GM12878 (cell line): ENCODE measurements around the gene TIMM10. TPM values are rescaled to one million over a fixed set of nuclear protein-coding genes. Genes with fewer than 3 reads are reported as not detected.
A peak's percentile ranks its signal among the peaks of the same experiment; 100 is the strongest.

Source experiments
- BACH1 ChIP-seq: fragments of 450-650 bp; IDR thresholded peaks from 2 replicates; pipeline ENCODE4 v1.6.1; 2017; ENCODE audit warnings: mild to moderate bottlenecking, borderline replicate concordance
- CEBPB ChIP-seq, 2 experiments: fragments of 150-350 bp in 1 of 2; IDR thresholded peaks; 2 replicates each; pipeline ENCODE4 v1.6.1; 2012 to 2014; ENCODE audit warnings: low read depth in 2 of 2, low read length in 2 of 2, borderline replicate concordance in 1 of 2, inconsistent platforms in 1 of 2
- DPF2 ChIP-seq: fragments of 450-650 bp; IDR thresholded peaks from 2 replicates; pipeline ENCODE4 v1.6.1; 2017; ENCODE audit warnings: mild to moderate bottlenecking
- EED ChIP-seq: sonication (generic); IDR thresholded peaks from 2 replicates; pipeline ENCODE4 v1.6.1; 2016; ENCODE audit warnings: antibody characterized with exemption, low read depth
- IKZF2 ChIP-seq, 2 experiments: fragments of 450-650 bp; IDR thresholded peaks; 2 replicates each; pipeline ENCODE4 v1.6.1; 2017; ENCODE audit warnings: mild to moderate bottlenecking in 2 of 2, moderate library complexity in 2 of 2
- KLF5 ChIP-seq: fragments of 450-650 bp; IDR thresholded peaks from 2 replicates; pipeline ENCODE4 v1.6.1; 2014; ENCODE audit warnings: mild to moderate bottlenecking; ENCODE audit not compliant: partially characterized antibody
- LARP7 ChIP-seq: fragments of 450-650 bp; IDR thresholded peaks from 2 replicates; pipeline ENCODE4 v1.6.1; 2017; ENCODE audit warnings: mild to moderate bottlenecking
- RUNX3 ChIP-seq: IDR thresholded peaks from 2 replicates; pipeline ENCODE4 v1.6.1; 2012; ENCODE audit warnings: low read length, inconsistent platforms
- SMC3 ChIP-seq: IDR thresholded peaks from 2 replicates; pipeline ENCODE4 v1.6.1; 2011; ENCODE audit warnings: low read length, improper control_type of control experiment, borderline replicate concordance
- YY1 ChIP-seq: IDR thresholded peaks from 2 replicates; pipeline ENCODE4 v1.6.1; 2011; ENCODE audit warnings: low read depth, mild to moderate bottlenecking, low read length
- ZBED1 ChIP-seq: IDR thresholded peaks from 2 replicates; pipeline ENCODE4 v1.6.1; 2016; ENCODE audit warnings: borderline replicate concordance
- ZNF207 ChIP-seq: fragments of 450-650 bp; IDR thresholded peaks from 2 replicates; pipeline ENCODE4 v1.6.1; 2014; ENCODE audit warnings: antibody characterized with exemption, mild to moderate bottlenecking, borderline replicate concordance
- ZNF217 ChIP-seq: fragments of 450-650 bp; IDR thresholded peaks from 2 replicates; pipeline ENCODE4 v1.6.1; 2017; ENCODE audit warnings: antibody characterized with exemption, mild to moderate bottlenecking
- polyA plus RNA-seq, 11 experiments: library from polyadenylated mRNA; depleted of rRNA in 4 of 11; unstranded in 6 of 11; stranded (reverse) in 5 of 11; fragments of >200 nt; fragmentation: Nextera tagmentation in 4 of 11; fragmentation: Illumina TruSeq in 1 of 11; extraction: Ambion mirVana in 4 of 11; extraction: Trizol in 1 of 11; gene quantifications; 1 replicate in 1 of 11; 2 replicates in 10 of 11; pipeline versions ENCODE4 v1.2.1 to v1.2.3, GENCODE V29; 2011 to 2016; ENCODE audit warnings: inconsistent platforms in 2 of 11, missing spikeins in 2 of 11, low read depth in 1 of 11
- total RNA-seq, 4 experiments: library from RNA; depleted of rRNA in 3 of 4; stranded (reverse); fragments of >200 nt in 3 of 4; fragmentation: Illumina TruSeq in 1 of 4; extraction: Trizol in 1 of 4; gene quantifications; 2 replicates each; pipeline versions ENCODE4 v1.2.1 to v1.2.3, GENCODE V29; 2013 to 2021
- TF ChIP-seq, protein P1 (sequence below): IDR thresholded peaks from 2 replicates; pipeline ENCODE4 v1.6.1; 2012; ENCODE audit warnings: low read length, inconsistent platforms
- TF ChIP-seq, protein P2 (sequence below): IDR thresholded peaks from 2 replicates; pipeline ENCODE4 v1.6.1; 2011; ENCODE audit warnings: borderline replicate concordance, low read depth, mild to moderate bottlenecking, moderate library complexity, mixed read lengths, low read length; ENCODE audit not compliant: insufficient read depth; ENCODE audit errors: extremely low read length
- TF ChIP-seq, protein P3 (sequence below), 3 experiments: IDR thresholded peaks in 2 of 3; conservative IDR thresholded peaks in 1 of 3; 2 replicates each; pipeline ENCODE4 v1.5.1; 2011; ENCODE audit warnings: low read depth in 3 of 3, low read length in 3 of 3, mild to moderate bottlenecking in 3 of 3, control low read depth in 2 of 3, moderate library complexity in 2 of 3, inconsistent platforms in 1 of 3, mixed read lengths in 1 of 3; ENCODE audit not compliant: control insufficient read depth in 2 of 3, insufficient read depth in 1 of 3; ENCODE audit errors: extremely low read depth in 1 of 3
- TF ChIP-seq, protein P4 (sequence below): fragments of 450-650 bp; IDR thresholded peaks from 2 replicates; pipeline ENCODE4 v1.6.1; 2017; ENCODE audit warnings: mild to moderate bottlenecking, moderate library complexity
- TF ChIP-seq, protein P5 (sequence below): IDR thresholded peaks from 2 replicates; pipeline ENCODE4 v1.6.1; 2011; ENCODE audit warnings: borderline replicate concordance, low read depth, mild to moderate bottlenecking, moderate library complexity, low read length; ENCODE audit not compliant: insufficient read depth, poor library complexity, severe bottlenecking

Gene TIMM10
- total and polyA plus RNA-seq, 10 of the 15 experiments (the other 5 are each of a cell fraction or from before 2014, with no cell fraction given): 148 to 898 (median 206) TPM

DNA sequence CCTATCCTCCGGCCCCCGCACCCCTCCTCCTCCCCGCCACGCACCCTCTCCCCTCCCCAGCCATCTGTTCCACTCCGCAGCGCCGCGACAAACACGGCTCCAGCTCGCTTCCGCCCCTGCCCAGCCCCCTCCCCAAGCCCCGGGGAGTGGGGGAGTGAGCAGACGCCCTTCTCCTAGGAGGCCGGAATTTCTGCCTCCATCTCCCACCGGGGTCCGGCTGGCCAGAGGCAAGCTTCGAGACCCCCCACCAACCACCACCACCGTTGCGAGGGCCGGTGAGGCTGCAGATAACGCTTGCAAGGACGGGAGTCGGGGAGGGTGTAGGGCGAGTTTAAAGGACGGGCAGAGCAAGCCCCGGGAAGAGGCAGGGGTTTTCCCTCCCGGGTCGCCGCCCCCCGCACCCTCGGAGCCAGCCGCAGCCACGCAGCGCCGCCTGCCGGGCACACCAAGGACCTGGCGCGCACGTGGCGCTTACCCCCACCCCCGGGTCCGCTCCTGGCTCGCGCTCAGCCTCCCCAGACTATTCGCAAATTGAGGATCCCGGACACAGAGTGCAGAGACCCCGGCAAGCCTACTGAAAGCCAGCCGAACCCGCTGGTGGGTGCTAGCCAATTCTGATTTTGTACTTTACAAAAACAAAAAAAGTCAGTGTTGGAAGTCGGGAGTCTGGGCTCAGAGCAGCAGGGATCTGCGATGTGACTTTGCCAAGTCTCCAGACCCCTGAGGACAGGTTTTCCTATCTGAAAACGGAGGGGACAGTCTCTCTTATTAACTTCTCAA is 47.6 kb downstream of the TIMM10 start (continued):
- TF ChIP-seq EED (0 out of 2 replicates have a peak, but pooled peaks have one; percentile 24), ZNF217 (peak; percentile 52; the same call in 1 of the 2 replicates), YY1 (peak; percentile 65; the same call in 1 of the 2 replicates), CEBPB (IDR thresholded peaks at IDR 0.05; ENCODE audit: borderline replicate concordance in 1 of 2, low read depth in 2 of 2, low read length in 2 of 2) (no peak), ZNF207 (no peak), IKZF2 (IDR thresholded peaks at IDR 0.05) (0 out of 4 replicates have a peak, but pooled peaks have one; percentile 22 to 34), LARP7 (peak; percentile 44; the same call in 1 of the 2 replicates), BACH1 (peak; percentile 60), RUNX3 (peak; percentile 39), DPF2 (0 out of 2 replicates have a peak, but pooled peaks have one; percentile 63), KLF5 (peak; percentile 19), SMC3 (peak; percentile 69; the same call in 1 of the 2 replicates), ZBED1 (no peak)
- TF ChIP-seq, protein P1, sequence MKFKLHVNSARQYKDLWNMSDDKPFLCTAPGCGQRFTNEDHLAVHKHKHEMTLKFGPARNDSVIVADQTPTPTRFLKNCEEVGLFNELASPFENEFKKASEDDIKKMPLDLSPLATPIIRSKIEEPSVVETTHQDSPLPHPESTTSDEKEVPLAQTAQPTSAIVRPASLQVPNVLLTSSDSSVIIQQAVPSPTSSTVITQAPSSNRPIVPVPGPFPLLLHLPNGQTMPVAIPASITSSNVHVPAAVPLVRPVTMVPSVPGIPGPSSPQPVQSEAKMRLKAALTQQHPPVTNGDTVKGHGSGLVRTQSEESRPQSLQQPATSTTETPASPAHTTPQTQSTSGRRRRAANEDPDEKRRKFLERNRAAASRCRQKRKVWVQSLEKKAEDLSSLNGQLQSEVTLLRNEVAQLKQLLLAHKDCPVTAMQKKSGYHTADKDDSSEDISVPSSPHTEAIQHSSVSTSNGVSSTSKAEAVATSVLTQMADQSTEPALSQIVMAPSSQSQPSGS: no peak
- TF ChIP-seq, protein P2, sequence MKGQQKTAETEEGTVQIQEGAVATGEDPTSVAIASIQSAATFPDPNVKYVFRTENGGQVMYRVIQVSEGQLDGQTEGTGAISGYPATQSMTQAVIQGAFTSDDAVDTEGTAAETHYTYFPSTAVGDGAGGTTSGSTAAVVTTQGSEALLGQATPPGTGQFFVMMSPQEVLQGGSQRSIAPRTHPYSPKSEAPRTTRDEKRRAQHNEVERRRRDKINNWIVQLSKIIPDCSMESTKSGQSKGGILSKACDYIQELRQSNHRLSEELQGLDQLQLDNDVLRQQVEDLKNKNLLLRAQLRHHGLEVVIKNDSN: peak; percentile 65
- TF ChIP-seq, protein P3, sequence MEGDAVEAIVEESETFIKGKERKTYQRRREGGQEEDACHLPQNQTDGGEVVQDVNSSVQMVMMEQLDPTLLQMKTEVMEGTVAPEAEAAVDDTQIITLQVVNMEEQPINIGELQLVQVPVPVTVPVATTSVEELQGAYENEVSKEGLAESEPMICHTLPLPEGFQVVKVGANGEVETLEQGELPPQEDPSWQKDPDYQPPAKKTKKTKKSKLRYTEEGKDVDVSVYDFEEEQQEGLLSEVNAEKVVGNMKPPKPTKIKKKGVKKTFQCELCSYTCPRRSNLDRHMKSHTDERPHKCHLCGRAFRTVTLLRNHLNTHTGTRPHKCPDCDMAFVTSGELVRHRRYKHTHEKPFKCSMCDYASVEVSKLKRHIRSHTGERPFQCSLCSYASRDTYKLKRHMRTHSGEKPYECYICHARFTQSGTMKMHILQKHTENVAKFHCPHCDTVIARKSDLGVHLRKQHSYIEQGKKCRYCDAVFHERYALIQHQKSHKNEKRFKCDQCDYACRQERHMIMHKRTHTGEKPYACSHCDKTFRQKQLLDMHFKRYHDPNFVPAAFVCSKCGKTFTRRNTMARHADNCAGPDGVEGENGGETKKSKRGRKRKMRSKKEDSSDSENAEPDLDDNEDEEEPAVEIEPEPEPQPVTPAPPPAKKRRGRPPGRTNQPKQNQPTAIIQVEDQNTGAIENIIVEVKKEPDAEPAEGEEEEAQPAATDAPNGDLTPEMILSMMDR (IDR thresholded peaks at IDR 0.05 in 2 of 3, conservative IDR thresholded peaks at IDR 0.05 in 1 of 3; ENCODE audit: control insufficient read depth in 2 of 3, extremely low read depth in 1 of 3, insufficient read depth in 1 of 3, low read depth in 3 of 3, low read length in 3 of 3): peak; percentile 76 to 86 (median 84)
- TF ChIP-seq, protein P4, sequence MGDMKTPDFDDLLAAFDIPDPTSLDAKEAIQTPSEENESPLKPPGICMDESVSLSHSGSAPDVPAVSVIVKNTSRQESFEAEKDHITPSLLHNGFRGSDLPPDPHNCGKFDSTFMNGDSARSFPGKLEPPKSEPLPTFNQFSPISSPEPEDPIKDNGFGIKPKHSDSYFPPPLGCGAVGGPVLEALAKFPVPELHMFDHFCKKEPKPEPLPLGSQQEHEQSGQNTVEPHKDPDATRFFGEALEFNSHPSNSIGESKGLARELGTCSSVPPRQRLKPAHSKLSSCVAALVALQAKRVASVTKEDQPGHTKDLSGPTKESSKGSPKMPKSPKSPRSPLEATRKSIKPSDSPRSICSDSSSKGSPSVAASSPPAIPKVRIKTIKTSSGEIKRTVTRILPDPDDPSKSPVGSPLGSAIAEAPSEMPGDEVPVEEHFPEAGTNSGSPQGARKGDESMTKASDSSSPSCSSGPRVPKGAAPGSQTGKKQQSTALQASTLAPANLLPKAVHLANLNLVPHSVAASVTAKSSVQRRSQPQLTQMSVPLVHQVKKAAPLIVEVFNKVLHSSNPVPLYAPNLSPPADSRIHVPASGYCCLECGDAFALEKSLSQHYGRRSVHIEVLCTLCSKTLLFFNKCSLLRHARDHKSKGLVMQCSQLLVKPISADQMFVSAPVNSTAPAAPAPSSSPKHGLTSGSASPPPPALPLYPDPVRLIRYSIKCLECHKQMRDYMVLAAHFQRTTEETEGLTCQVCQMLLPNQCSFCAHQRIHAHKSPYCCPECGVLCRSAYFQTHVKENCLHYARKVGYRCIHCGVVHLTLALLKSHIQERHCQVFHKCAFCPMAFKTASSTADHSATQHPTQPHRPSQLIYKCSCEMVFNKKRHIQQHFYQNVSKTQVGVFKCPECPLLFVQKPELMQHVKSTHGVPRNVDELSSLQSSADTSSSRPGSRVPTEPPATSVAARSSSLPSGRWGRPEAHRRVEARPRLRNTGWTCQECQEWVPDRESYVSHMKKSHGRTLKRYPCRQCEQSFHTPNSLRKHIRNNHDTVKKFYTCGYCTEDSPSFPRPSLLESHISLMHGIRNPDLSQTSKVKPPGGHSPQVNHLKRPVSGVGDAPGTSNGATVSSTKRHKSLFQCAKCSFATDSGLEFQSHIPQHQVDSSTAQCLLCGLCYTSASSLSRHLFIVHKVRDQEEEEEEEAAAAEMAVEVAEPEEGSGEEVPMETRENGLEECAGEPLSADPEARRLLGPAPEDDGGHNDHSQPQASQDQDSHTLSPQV: no peak
- TF ChIP-seq, protein P5, sequence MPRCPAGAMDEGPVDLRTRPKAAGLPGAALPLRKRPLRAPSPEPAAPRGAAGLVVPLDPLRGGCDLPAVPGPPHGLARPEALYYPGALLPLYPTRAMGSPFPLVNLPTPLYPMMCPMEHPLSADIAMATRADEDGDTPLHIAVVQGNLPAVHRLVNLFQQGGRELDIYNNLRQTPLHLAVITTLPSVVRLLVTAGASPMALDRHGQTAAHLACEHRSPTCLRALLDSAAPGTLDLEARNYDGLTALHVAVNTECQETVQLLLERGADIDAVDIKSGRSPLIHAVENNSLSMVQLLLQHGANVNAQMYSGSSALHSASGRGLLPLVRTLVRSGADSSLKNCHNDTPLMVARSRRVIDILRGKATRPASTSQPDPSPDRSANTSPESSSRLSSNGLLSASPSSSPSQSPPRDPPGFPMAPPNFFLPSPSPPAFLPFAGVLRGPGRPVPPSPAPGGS: peak; percentile 35
